Glutamatergic neuron (in vitro differentiated cells): Measurements from ENCODE around the gene MT1M. TPM values are rescaled to one million over a fixed set of nuclear protein-coding genes. Genes with fewer than 3 reads are reported as not detected.

Source experiments
- DNase-seq: peaks from one replicate; pipeline ENCODE4 v3.0.0; 2022
- H3K27ac Mint-ChIP-seq: one replicate; pipeline ENCODE4 v1.8.0; 2020; ENCODE audit warnings: mild to moderate bottlenecking, mixed read lengths, inconsistent platforms; ENCODE audit not compliant: unreplicated experiment
- H3K27me3 Mint-ChIP-seq: one replicate; pipeline ENCODE4 v1.8.0; 2020; ENCODE audit warnings: mild to moderate bottlenecking, moderate library complexity, mixed read lengths, inconsistent platforms; ENCODE audit not compliant: unreplicated experiment
- H3K36me3 Mint-ChIP-seq: one replicate; pipeline ENCODE4 v1.8.0; 2020; ENCODE audit warnings: mild to moderate bottlenecking, mixed read lengths, inconsistent platforms; ENCODE audit not compliant: unreplicated experiment
- H3K4me1 Mint-ChIP-seq: one replicate; pipeline ENCODE4 v1.8.0; 2020; ENCODE audit warnings: mild to moderate bottlenecking, low read depth, mixed read lengths, inconsistent platforms; ENCODE audit not compliant: unreplicated experiment
- H3K4me3 Mint-ChIP-seq: one replicate; pipeline ENCODE4 v1.8.0; 2020; ENCODE audit warnings: mild to moderate bottlenecking, mixed read lengths, inconsistent platforms; ENCODE audit not compliant: unreplicated experiment
- H3K9me3 Mint-ChIP-seq: one replicate; pipeline ENCODE4 v1.8.0; 2020; ENCODE audit warnings: mild to moderate bottlenecking, moderate library complexity, mixed read lengths, inconsistent platforms; ENCODE audit not compliant: unreplicated experiment
- CTCF ChIP-seq: fragments of 200-600 bp; sonication (generic); IDR thresholded peaks from one replicate; pipeline ENCODE4 v1.5.0; 2021; ENCODE audit not compliant: partially characterized antibody, unreplicated experiment
- total RNA-seq: library from RNA; stranded (reverse); fragmentation: NEBNext Ultra II Directional; extraction: Animal tissue kit (Norgen Biotek cat#: 25700); gene quantifications from one replicate; pipeline ENCODE4 v1.2.1, GENCODE V29; 2021; ENCODE audit not compliant: unreplicated experiment

The MT1M gene
- total RNA-seq, 1 donor from 2014 or later, result not detected

GRCh38 chr16:56643080-56643778 lies 10.8 kb downstream of the MT1M start:
- H3K27ac Mint-ChIP-seq, result no peak overlapping the region
- peak; percentile 36 for DNase-seq
- H3K9me3 Mint-ChIP-seq, result peaks cover 4% of the 10 kb centered on the region
- H3K4me1 Mint-ChIP-seq, result no peaks in the 10 kb centered on the region
- peak overlapping the region; percentile 40 for H3K4me3 Mint-ChIP-seq
- TF ChIP-seq CTCF, result no peak
- H3K27me3 Mint-ChIP-seq, result peaks cover 46% of the 10 kb centered on the region
- H3K36me3 Mint-ChIP-seq, result no peaks in the 10 kb centered on the region

- H3K4me1 Mint-ChIP-seq, result no peaks in the 10 kb centered on the region
- DNase-seq, result no peak
- TF ChIP-seq CTCF, result no peak
- H3K27ac Mint-ChIP-seq, result no peak overlapping the region
- H3K9me3 Mint-ChIP-seq, result peaks cover 4% of the 10 kb centered on the region
- peak overlapping the region; percentile 40 for H3K4me3 Mint-ChIP-seq
- H3K36me3 Mint-ChIP-seq, result no peaks in the 10 kb centered on the region
- peaks cover 43% of the 10 kb centered on the region for H3K27me3 Mint-ChIP-seq
Observed at GRCh38 chr16:56643833-56644232, 11.4 kb downstream of the MT1M start.

DNA sequence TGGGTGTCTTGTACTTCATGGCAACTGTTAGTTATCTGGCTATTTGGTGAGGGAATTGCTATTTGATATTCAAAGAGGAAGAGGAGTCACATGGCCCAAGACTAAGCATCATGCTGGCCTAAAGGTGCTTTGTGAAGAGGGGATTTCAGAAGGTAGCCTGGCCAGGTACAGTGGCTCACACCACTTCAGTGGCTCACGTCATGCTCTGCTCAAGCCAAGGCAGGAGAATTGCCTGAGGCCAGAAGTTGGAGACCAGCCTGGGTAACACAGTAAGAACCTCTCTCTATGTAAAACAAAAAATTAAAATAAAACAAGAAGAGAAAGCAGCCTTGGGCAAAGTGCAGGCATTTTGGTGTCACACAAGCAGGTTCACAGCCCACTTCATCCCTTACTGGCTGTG lies 12.9 kb downstream of the MT1M start:
- no peak for TF ChIP-seq CTCF
- DNase-seq, result no peak
- Mint-ChIP-seq H3K36me3 (no peaks in the 10 kb centered on the region), H3K4me1 (no peaks in the 10 kb centered on the region), H3K9me3 (peaks cover 4% of the 10 kb centered on the region), H3K27ac (no peak overlapping the region), H3K27me3 (peaks cover 35% of the 10 kb centered on the region), H3K4me3 (no peak overlapping the region)

DNA sequence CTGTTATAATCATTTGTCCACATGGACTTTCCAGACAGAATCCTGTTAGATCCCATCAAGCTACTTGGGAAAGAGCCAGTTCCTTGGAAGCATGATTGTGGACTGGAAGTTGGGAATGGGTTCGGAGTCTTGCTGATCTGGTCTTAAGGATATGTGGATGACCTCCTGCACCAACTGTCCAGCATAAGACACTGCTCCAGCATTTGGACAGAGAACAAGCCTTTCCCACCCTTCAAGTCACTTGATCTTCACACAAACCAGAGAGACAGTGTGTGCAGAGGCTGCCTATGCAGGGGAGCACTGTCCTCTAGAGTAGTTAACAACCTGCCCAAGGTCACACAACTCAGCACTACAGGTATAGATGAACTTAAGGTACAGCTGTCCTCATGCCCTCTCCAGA lies 13.4 kb downstream of the MT1M start:
- Mint-ChIP-seq H3K27ac (no peak overlapping the region), H3K27me3 (peaks cover 30% of the 10 kb centered on the region), H3K9me3 (peaks cover 4% of the 10 kb centered on the region), H3K36me3 (no peaks in the 10 kb centered on the region), H3K4me1 (no peaks in the 10 kb centered on the region), H3K4me3 (no peak overlapping the region)
- TF ChIP-seq CTCF, result no peak
- no peak for DNase-seq

GRCh38 chr16:56647641-56648431 lies 15.4 kb downstream of the MT1M start:
- DNase-seq, result peak; percentile 43

More at GRCh38 chr16:56647641-56648431, 15.4 kb downstream of the MT1M start:
- H3K27ac Mint-ChIP-seq, result no peak overlapping the region
- H3K27me3 Mint-ChIP-seq, result peaks cover 20% of the 10 kb centered on the region
- no peaks in the 10 kb centered on the region for H3K36me3 Mint-ChIP-seq
- TF ChIP-seq CTCF, result no peak
- H3K4me1 Mint-ChIP-seq, result no peaks in the 10 kb centered on the region
- H3K9me3 Mint-ChIP-seq, result peaks cover 5% of the 10 kb centered on the region
- no peak overlapping the region for H3K4me3 Mint-ChIP-seq
